Kidney (tissue), 14 donors: ENCODE measurements around the gene ST6GALNAC4. TPM values are rescaled to one million over a fixed set of nuclear protein-coding genes. Genes with fewer than 3 reads are reported as not detected.

Source experiments
- DNase-seq, 5 donors: peaks; one replicate each; pipeline ENCODE4 v3.0.0-alpha.2; 2013 to 2020
- FAIRE-seq: peaks from 2 replicates; lab custom pipeline; 2012; peaks lifted over from hg19 to GRCh38; lab: Jason Lieb, UNC
- H3K27ac ChIP-seq, 2 donors: one replicate each; pipeline ENCODE4 v1.7.0; 2013; ENCODE audit warnings: low read depth in 2 of 2, low read length in 2 of 2, inconsistent platforms in 1 of 2
- H3K27me3 ChIP-seq: one replicate; pipeline ENCODE4 v1.7.1; 2013; ENCODE audit warnings: low read length, inconsistent platforms; ENCODE audit not compliant: control insufficient read depth, insufficient read depth
- H3K36me3 ChIP-seq, 3 donors: one replicate each; pipeline versions ENCODE4 v1.7.0 to v1.7.1; 2013; ENCODE audit warnings: low read length in 3 of 3, control low read depth in 1 of 3, inconsistent platforms in 1 of 3; ENCODE audit not compliant: insufficient read depth in 3 of 3, control insufficient read depth in 2 of 3
- H3K4me1 ChIP-seq, 3 donors: one replicate each; pipeline versions ENCODE4 v1.7.0 to v1.7.1; 2013; ENCODE audit warnings: low read length in 3 of 3, inconsistent platforms in 1 of 3, low read depth in 1 of 3; ENCODE audit not compliant: control insufficient read depth in 2 of 3, insufficient read depth in 2 of 3
- H3K4me3 ChIP-seq, 3 donors: one replicate each; pipeline versions ENCODE4 v1.7.0 to v1.8.1; 2013; ENCODE audit warnings: low read length in 3 of 3, control low read depth in 1 of 3, inconsistent platforms in 1 of 3
- H3K9ac ChIP-seq, 3 donors: one replicate each; pipeline versions ENCODE4 v1.7.0 to v1.7.1; 2013; ENCODE audit warnings: low read length in 3 of 3, control low read depth in 1 of 3, inconsistent platforms in 1 of 3
- H3K9me3 ChIP-seq, 3 donors: one replicate each; pipeline versions ENCODE4 v1.7.0 to v1.7.1; 2013; ENCODE audit warnings: low read length in 3 of 3, control low read depth in 1 of 3, inconsistent platforms in 1 of 3; ENCODE audit not compliant: control insufficient read depth in 2 of 3, insufficient read depth in 1 of 3
- intact Hi-C: fragments of 100-400 bp; cut with DNase I; formaldehyde crosslinking; loops from one replicate; pipeline ENCODE4 v1.11.1; 2022
- polyA plus RNA-seq: library from polyadenylated mRNA; stranded (reverse); fragments of 350-450 nt; fragmentation: Illumina TruSeq; extraction: RNeasy Lipid Tissue Mini Kit (QIAGEN cat#74804); gene quantifications from one replicate; pipeline ENCODE4 v1.2.3, GENCODE V29; 2014; ENCODE audit warnings: low read depth, low replicate concordance; ENCODE audit not compliant: insufficient read depth
- total RNA-seq: library from RNA; stranded (reverse); fragmentation: NEBNext Ultra II Directional; extraction: Animal tissue kit (Norgen Biotek cat#: 25700); gene quantifications from one replicate; pipeline ENCODE4 v1.2.1, GENCODE V29; 2021
- TF ChIP-seq, protein P1 (sequence below): IDR thresholded peaks from 3 replicates; pipeline ENCODE4 v1.5.1; 2012; ENCODE audit warnings: mild to moderate bottlenecking, moderate library complexity, borderline replicate concordance; ENCODE audit not compliant: insufficient read depth; ENCODE audit errors: extremely low read depth
- donor health status: control.
- donor health status: control.
- donor health status: control.
- donor health status: control.
- donor health status: control.
- donor health status: DM: yes; HTN: yes; CAD: no.
- donor health status: Normal renal cell carcinoma (clear cell type).

The ST6GALNAC4 gene
- total and polyA plus RNA-seq, 2 donors from 2014 or later, result 31.4 to 31.6 TPM

DNA sequence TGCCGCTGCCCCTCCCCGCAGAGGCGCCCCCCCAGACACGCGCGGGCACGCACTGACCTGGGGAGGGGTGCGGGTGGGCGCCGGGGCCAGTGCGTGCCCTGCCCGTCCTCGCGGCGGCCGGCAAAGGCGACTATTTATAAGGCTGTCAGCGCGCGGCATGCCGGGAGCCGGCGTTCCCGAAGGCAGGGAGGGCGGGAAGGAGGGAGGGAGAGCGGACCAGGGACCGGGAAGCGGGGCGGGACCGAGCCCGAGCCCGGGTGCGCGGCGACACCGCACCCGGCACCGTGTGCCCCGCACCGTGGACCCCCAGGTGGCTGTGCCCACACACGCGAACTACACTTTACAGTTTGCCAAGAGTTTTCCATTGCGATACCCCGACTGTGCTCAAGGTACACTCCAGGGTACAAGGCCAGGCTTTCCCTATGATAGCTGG lies 39.3 kb downstream of the ST6GALNAC4 start, which contains the start of gene AK1:
Gene AK1 (minus strand): TSS at position 110 of the 433 bp plus-strand sequence. CDS start 3,058 bp downstream, outside the sequence.
- peak within 1 kb of the TSS; percentile 63 to 81 (median 75) for H3K4me3 ChIP-seq
- TF ChIP-seq, protein P1, sequence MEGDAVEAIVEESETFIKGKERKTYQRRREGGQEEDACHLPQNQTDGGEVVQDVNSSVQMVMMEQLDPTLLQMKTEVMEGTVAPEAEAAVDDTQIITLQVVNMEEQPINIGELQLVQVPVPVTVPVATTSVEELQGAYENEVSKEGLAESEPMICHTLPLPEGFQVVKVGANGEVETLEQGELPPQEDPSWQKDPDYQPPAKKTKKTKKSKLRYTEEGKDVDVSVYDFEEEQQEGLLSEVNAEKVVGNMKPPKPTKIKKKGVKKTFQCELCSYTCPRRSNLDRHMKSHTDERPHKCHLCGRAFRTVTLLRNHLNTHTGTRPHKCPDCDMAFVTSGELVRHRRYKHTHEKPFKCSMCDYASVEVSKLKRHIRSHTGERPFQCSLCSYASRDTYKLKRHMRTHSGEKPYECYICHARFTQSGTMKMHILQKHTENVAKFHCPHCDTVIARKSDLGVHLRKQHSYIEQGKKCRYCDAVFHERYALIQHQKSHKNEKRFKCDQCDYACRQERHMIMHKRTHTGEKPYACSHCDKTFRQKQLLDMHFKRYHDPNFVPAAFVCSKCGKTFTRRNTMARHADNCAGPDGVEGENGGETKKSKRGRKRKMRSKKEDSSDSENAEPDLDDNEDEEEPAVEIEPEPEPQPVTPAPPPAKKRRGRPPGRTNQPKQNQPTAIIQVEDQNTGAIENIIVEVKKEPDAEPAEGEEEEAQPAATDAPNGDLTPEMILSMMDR, result no peak
- peaks cover 0 to 20% (median 8%) of the 10 kb centered on the region in 3 donors for H3K4me1 ChIP-seq
- no peaks in the 10 kb centered on the region for H3K36me3 ChIP-seq
- no peaks in the 10 kb centered on the region for H3K9me3 ChIP-seq
- peak; percentile 71 to 93 (median 86) for DNase-seq
- peak within 1 kb of the TSS; percentile 47 to 75 (median 75) for H3K9ac ChIP-seq
- FAIRE-seq, result no peak
- no peaks in the 10 kb centered on the region for H3K27me3 ChIP-seq
- no peak within 1 kb of the TSS for H3K27ac ChIP-seq
- intact Hi-C loops, result no loop called here

DNA sequence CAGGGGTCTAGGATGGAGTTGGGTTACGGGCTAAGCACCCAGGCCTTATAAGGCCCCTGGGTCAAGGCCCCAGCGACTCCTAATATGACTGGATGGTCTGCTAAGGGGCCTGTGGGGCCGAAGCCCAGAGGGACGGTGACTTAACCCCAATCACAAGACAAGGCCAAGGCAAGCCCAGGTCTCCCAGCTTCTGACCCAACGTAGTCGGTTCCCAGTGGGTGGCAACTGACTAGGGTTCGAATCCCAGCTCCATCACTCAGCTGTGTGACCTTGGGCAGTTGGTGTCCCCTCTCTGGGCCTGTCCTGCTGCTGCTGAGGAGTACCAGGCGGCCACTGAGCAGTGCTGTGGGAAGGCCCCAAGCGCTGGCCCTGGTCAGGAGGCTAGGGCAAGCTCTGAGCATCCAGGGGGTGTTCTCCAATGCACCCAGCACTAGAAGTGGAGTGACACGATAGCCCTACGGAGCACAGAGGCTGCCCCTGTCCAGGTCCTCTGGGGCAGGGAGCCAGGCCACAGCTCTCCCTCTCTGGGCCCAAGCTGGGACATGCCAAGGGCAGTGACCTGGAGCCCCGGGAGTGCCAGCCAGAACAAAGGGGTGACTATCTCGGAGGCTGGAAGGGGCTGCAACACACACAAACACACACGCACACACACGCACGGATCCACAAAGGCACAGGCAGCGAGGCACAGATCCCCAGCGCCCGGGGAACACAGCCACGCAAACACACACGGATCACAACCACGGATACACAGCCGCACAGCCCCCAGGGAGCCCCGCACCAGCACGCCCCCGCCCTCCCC lies 39.9 kb downstream of the ST6GALNAC4 start:
- peak in 1 of 5 donors; percentile 69 for DNase-seq
- intact Hi-C loops, result no loop called here
- H3K9ac ChIP-seq, result peak overlapping the region in 2 of 3 donors; percentile 39 to 75

DNA sequence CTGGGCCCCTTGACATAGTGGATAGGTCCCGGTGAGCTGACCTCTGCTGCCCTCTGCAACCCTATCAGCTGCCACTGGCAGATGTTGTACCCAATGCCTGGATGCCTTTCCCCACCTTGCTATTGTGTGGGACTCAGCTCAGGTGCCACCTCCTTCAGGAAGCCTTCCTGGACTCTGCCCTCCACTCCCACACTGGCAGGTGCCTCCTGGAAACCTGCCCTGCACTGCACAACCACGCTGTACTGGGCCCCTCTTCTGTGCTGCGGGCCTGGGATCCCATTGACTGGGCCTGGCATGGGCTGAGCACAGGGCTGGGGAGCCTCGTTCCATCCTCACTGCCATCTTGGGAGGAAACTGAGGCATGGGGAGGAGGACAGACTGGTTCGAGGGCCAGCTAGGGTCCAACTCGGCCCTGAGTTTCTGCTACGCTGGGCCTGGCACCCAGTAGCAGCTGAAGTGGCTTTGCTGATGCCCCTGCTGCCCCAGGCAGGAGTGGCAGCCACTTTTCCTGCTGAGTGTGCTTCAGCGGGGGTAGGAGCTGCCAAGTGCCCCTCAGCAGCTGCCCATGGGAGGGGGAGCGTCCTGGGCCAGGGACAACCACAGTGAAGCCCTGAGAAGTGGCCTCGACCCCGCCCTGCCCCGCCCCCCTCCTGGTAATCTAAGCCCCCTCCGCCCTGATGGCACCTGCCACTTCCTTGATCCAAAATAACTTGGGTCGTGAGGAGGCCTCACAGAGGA lies 40.6 kb downstream of the ST6GALNAC4 start:
- DNase-seq (peak in 1 of 5 donors; percentile 59), FAIRE-seq (no peak)
- Histone ChIP-seq H3K9ac (no peak overlapping the region), H3K27me3 (no peaks in the 10 kb centered on the region), H3K4me3 (no peak overlapping the region), H3K4me1 (peaks cover 0 to 20% (median 8%) of the 10 kb centered on the region in 3 donors), H3K36me3 (no peaks in the 10 kb centered on the region), H3K9me3 (no peaks in the 10 kb centered on the region), H3K27ac (no peak overlapping the region)
- TF ChIP-seq, protein P1, result no peak
- intact Hi-C loops, result no loop called here

More for the DNA sequence above, 39.9 kb downstream of the ST6GALNAC4 start:
- Histone ChIP-seq H3K27ac (no peak overlapping the region), H3K4me1 (peaks cover 0 to 20% (median 8%) of the 10 kb centered on the region in 3 donors), H3K27me3 (no peaks in the 10 kb centered on the region), H3K9me3 (no peaks in the 10 kb centered on the region), H3K4me3 (peak overlapping the region; percentile 36 to 77 (median 75)), H3K36me3 (no peaks in the 10 kb centered on the region)
- TF ChIP-seq, protein P1, result no peak
- no peak for FAIRE-seq
